ENCODE data around the gene SPATA6.

The SPATA6 gene

GRCh38 chr1:48266576-48266975 is 205.4 kb downstream of the SPATA6 start:
- DNase-seq (ENCODE audit: low read depth): no peak
- no peak for TF ChIP-seq CTCF (conservative IDR thresholded peaks at IDR 0.05; ENCODE audit: low read depth, low read length)
- H3K4me3 ChIP-seq (ENCODE audit: low read length): no peak overlapping the region

DNA sequence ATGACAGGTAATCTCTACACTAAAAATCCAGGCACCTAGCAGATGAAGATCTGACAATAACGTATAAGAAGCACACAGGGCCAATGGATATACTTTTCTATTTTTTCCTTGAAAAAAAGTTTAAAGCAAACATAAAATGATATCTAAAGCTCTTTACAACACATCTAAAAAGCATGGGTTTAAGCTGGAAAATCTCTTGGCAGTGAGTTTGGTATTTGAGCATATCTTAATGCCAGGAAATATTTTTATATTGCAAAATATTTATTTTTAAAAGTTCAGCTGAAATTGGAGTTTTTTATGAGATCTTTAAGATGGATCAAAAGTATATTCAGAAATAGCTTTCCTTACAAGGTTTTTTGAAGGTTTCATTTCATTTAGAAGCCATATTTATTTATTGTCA is 209.0 kb downstream of the SPATA6 start:
- TF ChIP-seq CTCF (conservative IDR thresholded peaks at IDR 0.05; ENCODE audit: low read depth, low read length): no peak
- DNase-seq (ENCODE audit: low read depth): no peak
- no peak overlapping the region for H3K4me3 ChIP-seq (ENCODE audit: low read length)

- no peak overlapping the region for H3K4me3 ChIP-seq (ENCODE audit: low read length)
- no peak for TF ChIP-seq CTCF (conservative IDR thresholded peaks at IDR 0.05; ENCODE audit: low read depth, low read length)
- DNase-seq (ENCODE audit: low read depth): no peak
Measured at GRCh38 chr1:48261881-48262400, 210.1 kb downstream of the SPATA6 start.

DNA sequence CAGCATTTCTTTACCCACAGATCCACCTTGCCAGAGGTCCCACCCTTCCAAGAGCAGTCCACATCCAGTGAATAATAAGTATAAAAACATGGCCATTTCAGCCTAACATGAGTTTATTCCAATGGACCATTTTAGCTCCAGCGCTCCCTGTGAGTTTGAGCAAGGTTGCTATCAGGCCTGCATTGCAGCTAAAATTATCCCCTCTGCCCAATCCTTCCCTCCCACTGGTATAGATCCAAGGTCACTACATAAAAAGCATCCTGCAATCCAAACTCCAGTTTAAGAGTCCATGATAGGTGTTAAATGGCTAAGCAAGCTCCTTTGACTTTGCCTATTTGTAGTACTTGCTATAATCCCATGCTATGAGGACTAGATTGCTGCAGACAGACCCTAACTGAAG is 213.9 kb downstream of the SPATA6 start:
- H3K4me3 ChIP-seq (ENCODE audit: low read length): no peak overlapping the region
- no peak for DNase-seq (ENCODE audit: low read depth)
- TF ChIP-seq CTCF (conservative IDR thresholded peaks at IDR 0.05; ENCODE audit: low read depth, low read length): no peak

DNA sequence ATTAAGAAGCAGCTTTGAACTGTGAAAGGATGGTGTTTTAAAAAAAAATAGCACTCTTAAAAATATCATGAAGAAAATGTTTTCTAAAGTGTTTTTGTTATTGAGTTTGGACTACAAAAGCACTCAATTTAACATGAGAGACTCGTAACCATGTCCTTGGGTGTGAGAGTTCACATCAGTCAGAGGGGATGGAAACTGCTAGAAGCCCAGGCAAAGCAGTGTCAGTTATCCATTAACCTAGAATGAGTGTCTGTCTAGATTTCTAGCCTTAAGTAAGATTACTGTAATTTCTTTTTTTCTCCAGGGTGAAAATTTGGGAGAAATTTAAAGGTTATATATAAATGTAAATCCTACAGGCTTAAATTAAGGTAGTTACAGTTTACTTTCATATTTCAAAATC is 217.8 kb downstream of the SPATA6 start:
- no peak overlapping the region for H3K4me3 ChIP-seq (ENCODE audit: low read length)
- TF ChIP-seq CTCF (conservative IDR thresholded peaks at IDR 0.05; ENCODE audit: low read depth, low read length): no peak
- no peak for DNase-seq (ENCODE audit: low read depth)

DNA sequence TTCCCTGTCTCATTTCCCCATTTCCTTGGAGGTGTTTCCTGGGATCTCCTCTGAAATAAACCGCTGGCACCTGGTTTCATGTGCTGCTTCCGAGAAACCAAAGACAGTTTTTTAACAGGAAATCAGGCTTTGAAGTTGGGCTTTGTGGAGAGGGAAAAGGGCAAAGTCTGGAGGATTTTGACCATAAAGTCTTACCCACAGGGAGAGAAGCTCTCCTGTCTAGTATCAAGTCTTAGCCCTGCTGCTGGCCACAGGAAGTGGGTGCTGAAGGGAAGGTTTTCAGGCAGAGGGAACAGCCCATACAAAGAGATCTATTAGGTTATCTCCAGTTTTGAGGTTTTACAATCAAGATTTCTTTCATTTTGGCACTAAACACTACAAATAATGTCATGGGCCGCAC is 220.2 kb downstream of the SPATA6 start:
- no peak for TF ChIP-seq CTCF (conservative IDR thresholded peaks at IDR 0.05; ENCODE audit: low read depth, low read length)
- H3K4me3 ChIP-seq (ENCODE audit: low read length): no peak overlapping the region
- DNase-seq (ENCODE audit: low read depth): no peak

DNA sequence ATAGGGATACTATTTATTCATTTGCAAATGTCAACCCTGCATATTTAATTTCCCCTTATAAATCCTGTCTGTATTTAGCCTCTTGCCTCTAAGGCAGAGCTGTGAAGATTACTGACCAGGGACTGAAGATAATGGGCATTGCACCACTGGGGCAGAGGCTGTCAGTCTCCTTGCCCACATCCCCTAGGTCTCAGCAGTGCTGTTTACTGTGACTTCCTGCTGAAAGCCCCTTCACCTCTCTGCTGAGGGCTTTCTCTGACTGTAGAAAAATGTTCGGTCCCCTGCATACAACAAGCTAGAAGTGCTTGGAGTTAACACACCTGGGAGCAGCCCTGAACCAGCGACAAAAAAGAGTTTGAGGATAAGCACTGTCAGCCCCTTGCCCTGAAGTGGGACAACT is 220.7 kb downstream of the SPATA6 start:
- DNase-seq (ENCODE audit: low read depth): no peak
- no peak overlapping the region for H3K4me3 ChIP-seq (ENCODE audit: low read length)
- no peak for TF ChIP-seq CTCF (conservative IDR thresholded peaks at IDR 0.05; ENCODE audit: low read depth, low read length)
